ENCODE measurements around the gene CST4.

DNA sequence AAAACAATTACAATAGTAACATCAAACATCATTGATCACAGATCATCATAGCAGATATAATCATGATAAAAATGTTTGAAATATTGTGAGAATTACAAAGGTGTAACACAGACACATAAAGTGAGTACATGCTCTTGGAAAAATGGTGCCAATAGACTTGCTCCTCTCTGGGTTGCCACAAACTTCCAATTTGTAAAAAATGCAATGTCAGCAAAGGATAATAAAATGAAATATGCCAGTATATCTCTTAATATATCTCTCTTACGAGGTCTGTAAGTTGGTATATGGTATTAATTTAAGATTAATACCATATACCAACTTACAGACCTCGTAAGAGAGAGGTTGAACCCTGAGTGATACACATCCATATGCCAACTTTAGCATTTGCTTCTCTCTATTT lies 37.7 kb downstream of the CST4 start:
- TF ChIP-seq EP300 (IDR thresholded peaks at IDR 0.05; ENCODE audit: borderline replicate concordance in 1 of 2, low read depth in 1 of 2, low read length in 1 of 2): no peak
- TF ChIP-seq NRF1 (IDR thresholded peaks at IDR 0.05; ENCODE audit: low read depth, low read length): no peak
- TF ChIP-seq, protein P1, sequence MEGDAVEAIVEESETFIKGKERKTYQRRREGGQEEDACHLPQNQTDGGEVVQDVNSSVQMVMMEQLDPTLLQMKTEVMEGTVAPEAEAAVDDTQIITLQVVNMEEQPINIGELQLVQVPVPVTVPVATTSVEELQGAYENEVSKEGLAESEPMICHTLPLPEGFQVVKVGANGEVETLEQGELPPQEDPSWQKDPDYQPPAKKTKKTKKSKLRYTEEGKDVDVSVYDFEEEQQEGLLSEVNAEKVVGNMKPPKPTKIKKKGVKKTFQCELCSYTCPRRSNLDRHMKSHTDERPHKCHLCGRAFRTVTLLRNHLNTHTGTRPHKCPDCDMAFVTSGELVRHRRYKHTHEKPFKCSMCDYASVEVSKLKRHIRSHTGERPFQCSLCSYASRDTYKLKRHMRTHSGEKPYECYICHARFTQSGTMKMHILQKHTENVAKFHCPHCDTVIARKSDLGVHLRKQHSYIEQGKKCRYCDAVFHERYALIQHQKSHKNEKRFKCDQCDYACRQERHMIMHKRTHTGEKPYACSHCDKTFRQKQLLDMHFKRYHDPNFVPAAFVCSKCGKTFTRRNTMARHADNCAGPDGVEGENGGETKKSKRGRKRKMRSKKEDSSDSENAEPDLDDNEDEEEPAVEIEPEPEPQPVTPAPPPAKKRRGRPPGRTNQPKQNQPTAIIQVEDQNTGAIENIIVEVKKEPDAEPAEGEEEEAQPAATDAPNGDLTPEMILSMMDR (IDR thresholded peaks at IDR 0.05): no peak
- TF ChIP-seq EZH2phosphoT487 (IDR thresholded peaks at IDR 0.05; ENCODE audit: borderline replicate concordance, low read depth): no peak
- no peak for TF ChIP-seq RFX5 (IDR thresholded peaks at IDR 0.05; ENCODE audit: low read length)
- TF ChIP-seq ELF1 (IDR thresholded peaks at IDR 0.05): no peak
- TF ChIP-seq, protein P2, sequence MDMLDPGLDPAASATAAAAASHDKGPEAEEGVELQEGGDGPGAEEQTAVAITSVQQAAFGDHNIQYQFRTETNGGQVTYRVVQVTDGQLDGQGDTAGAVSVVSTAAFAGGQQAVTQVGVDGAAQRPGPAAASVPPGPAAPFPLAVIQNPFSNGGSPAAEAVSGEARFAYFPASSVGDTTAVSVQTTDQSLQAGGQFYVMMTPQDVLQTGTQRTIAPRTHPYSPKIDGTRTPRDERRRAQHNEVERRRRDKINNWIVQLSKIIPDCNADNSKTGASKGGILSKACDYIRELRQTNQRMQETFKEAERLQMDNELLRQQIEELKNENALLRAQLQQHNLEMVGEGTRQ (IDR thresholded peaks at IDR 0.05; ENCODE audit: borderline replicate concordance, low read depth, low read length): no peak
- TF ChIP-seq POLR2AphosphoS5 (IDR thresholded peaks at IDR 0.05; ENCODE audit: low read depth, low read length): no peak

Measured in SK-N-SH (cell line).